Osteocyte (in vitro differentiated cells): ENCODE data around the gene DHTKD1. TPM values are rescaled to one million over a fixed set of nuclear protein-coding genes. Genes with fewer than 3 reads are reported as not detected.

Experiments
- DNase-seq: peaks from one replicate; pipeline ENCODE4 v3.0.0; 2021; ENCODE audit warnings: mixed read lengths; ENCODE audit not compliant: unreplicated experiment; ENCODE audit errors: extremely low spot score
- H3K27ac Mint-ChIP-seq: one replicate; pipeline ENCODE4 v1.8.0; 2021; ENCODE audit warnings: mild to moderate bottlenecking, mixed read lengths; ENCODE audit not compliant: unreplicated experiment
- H3K27me3 Mint-ChIP-seq: one replicate; pipeline ENCODE4 v1.8.0; 2021; ENCODE audit warnings: mixed read lengths; ENCODE audit not compliant: unreplicated experiment
- H3K36me3 Mint-ChIP-seq: one replicate; pipeline ENCODE4 v1.8.0; 2021; ENCODE audit warnings: mixed read lengths; ENCODE audit not compliant: unreplicated experiment
- H3K4me1 Mint-ChIP-seq: one replicate; pipeline ENCODE4 v1.8.0; 2021; ENCODE audit warnings: mixed read lengths; ENCODE audit not compliant: unreplicated experiment
- H3K4me3 Mint-ChIP-seq: one replicate; pipeline ENCODE4 v1.8.0; 2021; ENCODE audit warnings: mild to moderate bottlenecking, moderate library complexity, mixed read lengths; ENCODE audit not compliant: unreplicated experiment
- H3K9me3 Mint-ChIP-seq: one replicate; pipeline ENCODE4 v1.8.0; 2021; ENCODE audit warnings: mixed read lengths; ENCODE audit not compliant: unreplicated experiment
- CTCF ChIP-seq: fragments of 200-600 bp; sonication (generic); IDR thresholded peaks from 2 replicates; pipeline ENCODE4 v1.5.0; 2021; ENCODE audit warnings: antibody characterized with exemption, mild to moderate bottlenecking, moderate library complexity
- long read RNA-seq: library from polyadenylated mRNA; unstranded; transcript quantifications from one replicate; pipeline ENCODE4 v2.0.0, GENCODE V29; 2021
- total RNA-seq: library from RNA; stranded (reverse); gene quantifications from 2 replicates; pipeline ENCODE4 v1.2.1, GENCODE V29; 2021

The DHTKD1 gene
- 18.9 and 24.3 TPM in 2 replicates for total RNA-seq
- long read RNA-seq, full-length matches to known transcripts: 80 of 119 reads
- long read RNA-seq, partial matches to known transcripts: 6 of 119 reads
- long read RNA-seq, other reads (novel, unspliced or antisense): 33 of 119 reads

GRCh38 chr10:12068449-12069269, at the start of gene DHTKD1:
DHTKD1 (plus strand) TSS chr10:12068954; CDS start chr10:12069034, 80 bp downstream.
- H3K9me3 Mint-ChIP-seq: no peaks in the 10 kb centered on the region
- no peaks in the 10 kb centered on the region for H3K36me3 Mint-ChIP-seq
- peak within 1 kb of the TSS; percentile 90 for H3K27ac Mint-ChIP-seq
- peak; percentile 100 for DNase-seq
- H3K27me3 Mint-ChIP-seq: peaks cover 7% of the 10 kb centered on the region
- TF ChIP-seq CTCF: peak; percentile 43
- peak within 1 kb of the TSS; percentile 81 for H3K4me3 Mint-ChIP-seq
- H3K4me1 Mint-ChIP-seq: peaks cover 24% of the 10 kb centered on the region

GRCh38 chr10:12019283-12019971, 49.3 kb upstream of the DHTKD1 start:
- H3K4me3 Mint-ChIP-seq: no peak overlapping the region
- H3K27me3 Mint-ChIP-seq: no peaks in the 10 kb centered on the region
- peaks cover 7% of the 10 kb centered on the region for H3K36me3 Mint-ChIP-seq
- no peak for TF ChIP-seq CTCF
- H3K27ac Mint-ChIP-seq: peak overlapping the region; percentile 50
- H3K4me1 Mint-ChIP-seq: peaks cover 18% of the 10 kb centered on the region
- DNase-seq: no peak
- H3K9me3 Mint-ChIP-seq: no peaks in the 10 kb centered on the region

GRCh38 chr10:12020574-12020973, 48.2 kb upstream of the DHTKD1 start:
- TF ChIP-seq CTCF: no peak
- Mint-ChIP-seq H3K27me3 (no peaks in the 10 kb centered on the region), H3K36me3 (peaks cover 5% of the 10 kb centered on the region), H3K4me3 (no peak overlapping the region), H3K27ac (no peak overlapping the region), H3K4me1 (peaks cover 18% of the 10 kb centered on the region), H3K9me3 (no peaks in the 10 kb centered on the region)
- DNase-seq: no peak

- no peaks in the 10 kb centered on the region for H3K27me3 Mint-ChIP-seq
- H3K36me3 Mint-ChIP-seq: peaks cover 11% of the 10 kb centered on the region
- no peaks in the 10 kb centered on the region for H3K9me3 Mint-ChIP-seq
- no peak for TF ChIP-seq CTCF
- H3K27ac Mint-ChIP-seq: no peak overlapping the region
- peaks cover 18% of the 10 kb centered on the region for H3K4me1 Mint-ChIP-seq
- H3K4me3 Mint-ChIP-seq: no peak overlapping the region
- no peak for DNase-seq
Observed at GRCh38 chr10:12022580-12023257, 46.0 kb upstream of the DHTKD1 start.
